ENCODE measurements around the gene IL6R. TPM values are rescaled to one million over a fixed set of nuclear protein-coding genes. Genes with fewer than 3 reads are reported as not detected.

The IL6R gene
- total and polyA plus RNA-seq, 2 of the 4 experiments (the other 2 are of a cell fraction): 5.3 to 9.5 TPM

- H3K18ac ChIP-seq (ENCODE audit: low read depth, low read length): no peak overlapping the region
- no peak overlapping the region for H3K27ac ChIP-seq (ENCODE audit: insufficient read depth, low read length)
- peaks cover 2% of the 10 kb centered on the region; the same call in 1 of the 2 replicates for H3K4me1 ChIP-seq (ENCODE audit: control insufficient read depth, insufficient read depth, low read length)
- ChIA-PET CTCF (no interaction called here), POLR2A (ENCODE audit: unreplicated experiment) (no interaction called here)
- no peaks in the 10 kb centered on the region for H3K36me3 ChIP-seq (ENCODE audit: control insufficient read depth, insufficient read depth, low read length)
- no peak overlapping the region for H3K23ac ChIP-seq (ENCODE audit: low read depth, low read length)
- no peak overlapping the region for H2BK20ac ChIP-seq (ENCODE audit: low read depth, low read length)
- no peak overlapping the region for H3K9ac ChIP-seq (ENCODE audit: low read depth, low read length)
- ATAC-seq (ENCODE audit: low read depth): no peak
- no peak overlapping the region for H3K4ac ChIP-seq (ENCODE audit: low read depth, low read length)
- WGBS, 2 experiments (ENCODE audit: extremely low coverage in 2 of 2, insufficient read length in 1 of 2): no CpG with 5 or more reads among the region's 5 CpGs
- no peaks in the 10 kb centered on the region for H3K9me1 ChIP-seq (ENCODE audit: insufficient read depth, low read length)
- no peak overlapping the region for H2BK5ac ChIP-seq (ENCODE audit: low read depth, low read length, poor library complexity, severe bottlenecking)
- peaks cover 32% of the 10 kb centered on the region for H3K9me3 ChIP-seq (ENCODE audit: control insufficient read depth, insufficient read depth, low read length)
- H2BK15ac ChIP-seq (ENCODE audit: low read depth, low read length): no peak overlapping the region
- no peaks in the 10 kb centered on the region for H3K79me1 ChIP-seq (ENCODE audit: low read depth in 1 of 2, low read length in 2 of 2)
- H4K20me1 ChIP-seq (ENCODE audit: insufficient read depth, low read length): no peaks in the 10 kb centered on the region
- no peak overlapping the region for H4K91ac ChIP-seq (ENCODE audit: insufficient read depth, low read depth, low read length)
- TF ChIP-seq MAFK (IDR thresholded peaks at IDR 0.05; ENCODE audit: low read depth, low read length) (peak; percentile 43), USF2 (IDR thresholded peaks at IDR 0.05; ENCODE audit: low read depth, low read length) (no peak)
- H3K4me2 ChIP-seq (ENCODE audit: low read depth, low read length): no peak overlapping the region
- no peak overlapping the region for H3K4me3 ChIP-seq (ENCODE audit: insufficient read depth, low read depth, low read length)
- no peak overlapping the region for H2BK120ac ChIP-seq (ENCODE audit: low read depth, low read length)
- intact Hi-C loops (cut with micrococcal nuclease) (no loop called here), in situ Hi-C loops (cut with MboI; ENCODE audit: low sequenced_read_pairs) (no loop called here), dilution Hi-C loops (cut with HindIII; ENCODE audit: low sequenced_read_pairs, unreplicated experiment) (no loop called here)
- no TSS peak for BruUV-seq (replicated peaks)
- peaks cover 80% of the 10 kb centered on the region for H3K27me3 ChIP-seq (ENCODE audit: control insufficient read depth, insufficient read depth, low read length)
- H2AFZ ChIP-seq (replicated peaks; ENCODE audit: low read length, poor library complexity): no peak overlapping the region
- no peak overlapping the region for H4K8ac ChIP-seq (ENCODE audit: low read depth in 2 of 2, low read length in 2 of 2)
- H3K14ac ChIP-seq (replicated peaks; ENCODE audit: low read depth, low read length): no peak overlapping the region
- H2AK9ac ChIP-seq (replicated peaks; ENCODE audit: low read depth, low read length, poor library complexity): no peak overlapping the region
- H3K56ac ChIP-seq (ENCODE audit: extremely low read depth, insufficient read depth, low read length): no peak overlapping the region
- H2AK5ac ChIP-seq (ENCODE audit: low read depth, low read length): no peak overlapping the region
- DNase-seq: no peak
- H4K5ac ChIP-seq (ENCODE audit: low read depth, low read length): no peak overlapping the region
Observed at GRCh38 chr1:154503898-154504297, 98.8 kb downstream of the IL6R start.

All from IMR-90 (cell line).